ENCODE results near the gene MAPK1IP1L. TPM values are rescaled to one million over a fixed set of nuclear protein-coding genes. Genes with fewer than 3 reads are reported as not detected.

MAPK1IP1L gene
- total and polyA plus RNA-seq, 2 of the 13 experiments (the other 11 are each of a cell fraction or from before 2014, with no cell fraction given): 27.8 to 68.4 TPM

GRCh38 chr14:55107766-55108554, 56.5 kb downstream of the MAPK1IP1L start (continued):
- TF ChIP-seq, protein P1, sequence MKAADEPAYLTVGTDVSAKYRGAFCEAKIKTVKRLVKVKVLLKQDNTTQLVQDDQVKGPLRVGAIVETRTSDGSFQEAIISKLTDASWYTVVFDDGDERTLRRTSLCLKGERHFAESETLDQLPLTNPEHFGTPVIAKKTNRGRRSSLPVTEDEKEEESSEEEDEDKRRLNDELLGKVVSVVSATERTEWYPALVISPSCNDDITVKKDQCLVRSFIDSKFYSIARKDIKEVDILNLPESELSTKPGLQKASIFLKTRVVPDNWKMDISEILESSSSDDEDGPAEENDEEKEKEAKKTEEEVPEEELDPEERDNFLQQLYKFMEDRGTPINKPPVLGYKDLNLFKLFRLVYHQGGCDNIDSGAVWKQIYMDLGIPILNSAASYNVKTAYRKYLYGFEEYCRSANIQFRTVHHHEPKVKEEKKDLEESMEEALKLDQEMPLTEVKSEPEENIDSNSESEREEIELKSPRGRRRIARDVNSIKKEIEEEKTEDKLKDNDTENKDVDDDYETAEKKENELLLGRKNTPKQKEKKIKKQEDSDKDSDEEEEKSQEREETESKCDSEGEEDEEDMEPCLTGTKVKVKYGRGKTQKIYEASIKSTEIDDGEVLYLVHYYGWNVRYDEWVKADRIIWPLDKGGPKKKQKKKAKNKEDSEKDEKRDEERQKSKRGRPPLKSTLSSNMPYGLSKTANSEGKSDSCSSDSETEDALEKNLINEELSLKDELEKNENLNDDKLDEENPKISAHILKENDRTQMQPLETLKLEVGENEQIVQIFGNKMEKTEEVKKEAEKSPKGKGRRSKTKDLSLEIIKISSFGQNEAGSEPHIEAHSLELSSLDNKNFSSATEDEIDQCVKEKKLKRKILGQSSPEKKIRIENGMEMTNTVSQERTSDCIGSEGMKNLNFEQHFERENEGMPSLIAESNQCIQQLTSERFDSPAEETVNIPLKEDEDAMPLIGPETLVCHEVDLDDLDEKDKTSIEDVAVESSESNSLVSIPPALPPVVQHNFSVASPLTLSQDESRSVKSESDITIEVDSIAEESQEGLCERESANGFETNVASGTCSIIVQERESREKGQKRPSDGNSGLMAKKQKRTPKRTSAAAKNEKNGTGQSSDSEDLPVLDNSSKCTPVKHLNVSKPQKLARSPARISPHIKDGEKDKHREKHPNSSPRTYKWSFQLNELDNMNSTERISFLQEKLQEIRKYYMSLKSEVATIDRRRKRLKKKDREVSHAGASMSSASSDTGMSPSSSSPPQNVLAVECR (CRISPR knock-in tag; IDR thresholded peaks at IDR 0.05; ENCODE audit: borderline replicate concordance): peak; percentile 50; the same call in 1 of the 2 replicates
- no peak for TF ChIP-seq NR1H2 (CRISPR knock-in tag; IDR thresholded peaks at IDR 0.05; ENCODE audit: borderline replicate concordance, low read depth)
- no peak for TF ChIP-seq GMEB2 (CRISPR knock-in tag; IDR thresholded peaks at IDR 0.05; ENCODE audit: low read depth)
- TF ChIP-seq JUNB (CRISPR knock-in tag; IDR thresholded peaks at IDR 0.05; ENCODE audit: borderline replicate concordance): peak; percentile 88
- 0 out of 2 replicates have a peak, but pooled peaks have one; percentile 32 for TF ChIP-seq ZHX1 (CRISPR knock-in tag; IDR thresholded peaks at IDR 0.05; ENCODE audit: low read depth)
- TF ChIP-seq TFAP4 (IDR thresholded peaks at IDR 0.05; ENCODE audit: borderline replicate concordance, low read depth): 0 out of 2 replicates have a peak, but pooled peaks have one; percentile 18
- TF ChIP-seq ZNF784 (CRISPR knock-in tag; IDR thresholded peaks at IDR 0.05; ENCODE audit: borderline replicate concordance): peak; percentile 55; the same call in 1 of the 2 replicates
- 0 out of 2 replicates have a peak, but pooled peaks have one; percentile 8 for TF ChIP-seq AKAP8 (CRISPR knock-in tag; IDR thresholded peaks at IDR 0.05)
- 0 out of 2 replicates have a peak, but pooled peaks have one; percentile 42 for TF ChIP-seq ZNF782 (CRISPR knock-in tag; IDR thresholded peaks at IDR 0.05; ENCODE audit: borderline replicate concordance)
- peak; percentile 81 for TF ChIP-seq MED1 (CRISPR knock-in tag; IDR thresholded peaks at IDR 0.05)
- peak; percentile 81 for TF ChIP-seq HOXA3 (CRISPR knock-in tag; IDR thresholded peaks at IDR 0.05)
- TF ChIP-seq, protein P2, sequence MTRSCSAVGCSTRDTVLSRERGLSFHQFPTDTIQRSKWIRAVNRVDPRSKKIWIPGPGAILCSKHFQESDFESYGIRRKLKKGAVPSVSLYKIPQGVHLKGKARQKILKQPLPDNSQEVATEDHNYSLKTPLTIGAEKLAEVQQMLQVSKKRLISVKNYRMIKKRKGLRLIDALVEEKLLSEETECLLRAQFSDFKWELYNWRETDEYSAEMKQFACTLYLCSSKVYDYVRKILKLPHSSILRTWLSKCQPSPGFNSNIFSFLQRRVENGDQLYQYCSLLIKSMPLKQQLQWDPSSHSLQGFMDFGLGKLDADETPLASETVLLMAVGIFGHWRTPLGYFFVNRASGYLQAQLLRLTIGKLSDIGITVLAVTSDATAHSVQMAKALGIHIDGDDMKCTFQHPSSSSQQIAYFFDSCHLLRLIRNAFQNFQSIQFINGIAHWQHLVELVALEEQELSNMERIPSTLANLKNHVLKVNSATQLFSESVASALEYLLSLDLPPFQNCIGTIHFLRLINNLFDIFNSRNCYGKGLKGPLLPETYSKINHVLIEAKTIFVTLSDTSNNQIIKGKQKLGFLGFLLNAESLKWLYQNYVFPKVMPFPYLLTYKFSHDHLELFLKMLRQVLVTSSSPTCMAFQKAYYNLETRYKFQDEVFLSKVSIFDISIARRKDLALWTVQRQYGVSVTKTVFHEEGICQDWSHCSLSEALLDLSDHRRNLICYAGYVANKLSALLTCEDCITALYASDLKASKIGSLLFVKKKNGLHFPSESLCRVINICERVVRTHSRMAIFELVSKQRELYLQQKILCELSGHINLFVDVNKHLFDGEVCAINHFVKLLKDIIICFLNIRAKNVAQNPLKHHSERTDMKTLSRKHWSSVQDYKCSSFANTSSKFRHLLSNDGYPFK (CRISPR knock-in tag; IDR thresholded peaks at IDR 0.05; ENCODE audit: borderline replicate concordance): peak; percentile 78
- TF ChIP-seq SPEN (CRISPR knock-in tag; IDR thresholded peaks at IDR 0.05; ENCODE audit: low read depth): peak; percentile 63; the same call in 1 of the 2 replicates

Measured in HepG2 (cell line).